ENCODE data around the gene USP49. TPM values are rescaled to one million over a fixed set of nuclear protein-coding genes. Genes with fewer than 3 reads are reported as not detected.

USP49 gene
- total and polyA plus RNA-seq, 11 donors = 0.87 to 3.4 (median 1.7) TPM

GRCh38 chr6:41884957-41885356 is 10.2 kb downstream of the USP49 start:
- intact Hi-C loops (cut with DNase I) = no loop called here
- TF ChIP-seq CTCF (IDR thresholded peaks at IDR 0.05) (no peak), POLR2A (IDR thresholded peaks at IDR 0.05) (no peak)
- ATAC-seq (no peak), DNase-seq (no peak)
- H3K9me3 ChIP-seq = no peaks in the 10 kb centered on the region
- no peaks in the 10 kb centered on the region for H3K4me1 ChIP-seq
- H3K27ac ChIP-seq = no peak overlapping the region
- H3K36me3 ChIP-seq = no peaks in the 10 kb centered on the region
- 85 to 92% (median 90%) methylated on average over 5 of the region's 5 CpGs for WGBS, 4 donors
- H3K4me3 ChIP-seq = no peak overlapping the region
- H3K27me3 ChIP-seq = no peaks in the 10 kb centered on the region

GRCh38 chr6:41881506-41881905 is 13.7 kb downstream of the USP49 start:
- H3K4me3 ChIP-seq = no peak overlapping the region
- H3K36me3 ChIP-seq = no peaks in the 10 kb centered on the region
- ATAC-seq (no peak), DNase-seq (no peak)
- 92 to 99% (median 94%) methylated on average over 1 of the region's 1 CpG for WGBS, 4 donors
- no peaks in the 10 kb centered on the region for H3K9me3 ChIP-seq
- H3K4me1 ChIP-seq = no peaks in the 10 kb centered on the region
- H3K27me3 ChIP-seq = no peaks in the 10 kb centered on the region
- intact Hi-C loops (cut with DNase I) = no loop called here
- H3K27ac ChIP-seq = no peak overlapping the region
- TF ChIP-seq POLR2A (IDR thresholded peaks at IDR 0.05) (no peak), CTCF (IDR thresholded peaks at IDR 0.05) (no peak)

DNA sequence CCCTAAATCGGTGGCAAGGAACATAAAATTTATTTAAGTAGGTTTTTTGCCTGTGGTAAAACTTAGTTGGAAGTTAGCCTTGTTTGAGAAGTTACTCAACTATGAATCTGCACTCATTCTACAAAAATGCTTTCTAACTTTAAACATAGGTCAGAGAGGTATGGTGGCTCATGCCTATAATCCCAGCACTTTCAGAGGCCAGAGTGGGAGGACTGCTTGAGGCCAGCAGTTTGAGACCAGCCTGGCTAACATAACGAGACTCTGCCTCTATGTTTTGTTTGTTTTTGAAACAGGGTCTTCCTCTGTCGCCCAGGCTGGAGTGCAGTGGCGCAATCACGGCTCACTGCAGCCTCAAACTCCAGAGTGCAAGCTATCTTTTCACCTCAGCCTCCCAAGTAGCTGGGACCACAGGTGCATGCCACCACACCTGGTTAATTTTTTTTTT is 16.2 kb downstream of the USP49 start:
- Histone ChIP-seq H3K27ac (no peak overlapping the region), H3K4me3 (no peak overlapping the region), H3K9me3 (no peaks in the 10 kb centered on the region), H3K27me3 (no peaks in the 10 kb centered on the region), H3K4me1 (no peaks in the 10 kb centered on the region), H3K36me3 (no peaks in the 10 kb centered on the region)
- DNase-seq = no peak
- TF ChIP-seq CTCF (IDR thresholded peaks at IDR 0.05) (no peak), POLR2A (IDR thresholded peaks at IDR 0.05) (no peak)
- ATAC-seq = no peak
- WGBS, 4 donors = 90 to 93% (median 91%) methylated on average over 5 of the region's 5 CpGs
- intact Hi-C loops (cut with DNase I) = no loop called here

DNA sequence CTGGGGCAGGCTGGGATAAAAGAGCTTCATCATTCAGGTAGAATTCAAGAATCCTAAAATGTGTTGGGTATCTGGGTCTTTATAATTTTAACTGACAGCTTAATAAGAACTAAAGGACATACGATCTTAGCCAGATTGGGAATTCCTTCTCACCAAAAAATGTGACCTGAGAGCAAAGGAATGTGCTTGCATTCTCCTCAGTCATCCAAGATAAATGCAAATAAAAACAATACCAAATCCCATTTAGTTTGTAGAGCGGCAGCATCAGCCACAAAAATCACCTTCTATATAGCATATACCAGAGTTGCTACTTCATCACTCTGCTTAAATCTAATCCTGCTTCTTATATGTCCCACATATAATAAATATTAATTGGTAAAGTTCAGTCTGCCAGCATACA is 16.9 kb downstream of the USP49 start:
- H3K27ac ChIP-seq = no peak overlapping the region
- no peak overlapping the region for H3K4me3 ChIP-seq
- no peak for DNase-seq
- TF ChIP-seq CTCF (IDR thresholded peaks at IDR 0.05) (no peak), POLR2A (IDR thresholded peaks at IDR 0.05) (no peak)
- H3K9me3 ChIP-seq = no peaks in the 10 kb centered on the region
- H3K4me1 ChIP-seq = no peaks in the 10 kb centered on the region
- H3K27me3 ChIP-seq = no peaks in the 10 kb centered on the region
- 78 to 92% (median 88%) methylated on average over 2 of the region's 2 CpGs for WGBS, 4 donors
- ATAC-seq = no peak
- no peaks in the 10 kb centered on the region for H3K36me3 ChIP-seq
- intact Hi-C loops (cut with DNase I) = no loop called here

All from heart left ventricle (tissue), 16 donors.